Liver (tissue), 9 donors: ENCODE results near the gene SEH1L. TPM values are rescaled to one million over a fixed set of nuclear protein-coding genes. Genes with fewer than 3 reads are reported as not detected.

Source experiments
- DNase-seq: peaks from one replicate; pipeline ENCODE4 v3.0.0-alpha.2; 2017; ENCODE audit warnings: low spot score
- H3K27ac ChIP-seq, 2 donors: one replicate each; pipeline ENCODE4 v1.7.0; 2013; ENCODE audit warnings: inconsistent platforms in 2 of 2, low read length in 2 of 2, control low read depth in 1 of 2, low read depth in 1 of 2, mild to moderate bottlenecking in 1 of 2
- H3K27me3 ChIP-seq, 4 donors: one replicate each; pipeline versions ENCODE4 v1.6.1 to v1.7.0; 2013; ENCODE audit warnings: low read length in 3 of 4, inconsistent platforms in 1 of 4, mild to moderate bottlenecking in 1 of 4, moderate library complexity in 1 of 4; ENCODE audit not compliant: control insufficient read depth in 4 of 4, insufficient read depth in 4 of 4
- H3K36me3 ChIP-seq, 4 donors: one replicate each; pipeline versions ENCODE4 v1.6.1 to v1.7.0; 2013; ENCODE audit warnings: low read length in 3 of 4, mild to moderate bottlenecking in 3 of 4, low read depth in 1 of 4, moderate library complexity in 1 of 4; ENCODE audit not compliant: control insufficient read depth in 4 of 4, insufficient read depth in 3 of 4
- H3K4me1 ChIP-seq, 4 donors: one replicate each; pipeline versions ENCODE4 v1.6.1 to v1.7.0; 2013; ENCODE audit warnings: low read length in 3 of 4, mild to moderate bottlenecking in 3 of 4, moderate library complexity in 1 of 4; ENCODE audit not compliant: control insufficient read depth in 4 of 4, insufficient read depth in 4 of 4
- H3K4me3 ChIP-seq, 3 donors: one replicate each; pipeline versions ENCODE4 v1.6.1 to v1.7.0; 2013; ENCODE audit warnings: low read length in 3 of 3, control low read depth in 1 of 3, low read depth in 1 of 3, mild to moderate bottlenecking in 1 of 3
- H3K9ac ChIP-seq, 2 donors: one replicate each; pipeline ENCODE4 v1.7.0; 2013; ENCODE audit warnings: low read length in 2 of 2, mild to moderate bottlenecking in 2 of 2, moderate library complexity in 2 of 2, control low read depth in 1 of 2, low read depth in 1 of 2
- H3K9me3 ChIP-seq, 4 donors: one replicate each; pipeline versions ENCODE4 v1.6.1 to v1.7.0; 2013; ENCODE audit warnings: low read length in 3 of 4; ENCODE audit not compliant: control insufficient read depth in 4 of 4
- EGR1 ChIP-seq, 2 donors: IDR thresholded peaks; 2 replicates each; pipeline ENCODE4 v1.6.1; 2016 to 2018; ENCODE audit warnings: antibody characterized with exemption in 2 of 2, low read depth in 2 of 2
- FOXA1 ChIP-seq: IDR thresholded peaks from 2 replicates; pipeline ENCODE4 v1.6.1; 2016; ENCODE audit warnings: antibody characterized with exemption
- FOXA2 ChIP-seq: IDR thresholded peaks from 2 replicates; pipeline ENCODE4 v1.6.1; 2016; ENCODE audit warnings: antibody characterized with exemption
- GABPA ChIP-seq, 2 donors: IDR thresholded peaks in 1 of 2; conservative IDR thresholded peaks in 1 of 2; 2 replicates each; pipeline ENCODE4 v1.6.1; 2016; ENCODE audit warnings: antibody characterized with exemption in 2 of 2, mild to moderate bottlenecking in 1 of 2, moderate library complexity in 1 of 2
- HNF4A ChIP-seq, 2 donors: conservative IDR thresholded peaks; 2 replicates each; pipeline ENCODE4 v1.6.1; 2016; ENCODE audit warnings: antibody characterized with exemption in 2 of 2, mild to moderate bottlenecking in 2 of 2
- HNF4G ChIP-seq: IDR thresholded peaks from 2 replicates; pipeline ENCODE4 v1.6.1; 2016; ENCODE audit warnings: antibody characterized with exemption
- NR2F2 ChIP-seq: IDR thresholded peaks from 2 replicates; pipeline ENCODE4 v1.6.1; 2016; ENCODE audit warnings: antibody characterized with exemption
- RAD21 ChIP-seq, 2 donors: IDR thresholded peaks; 2 replicates each; pipeline ENCODE4 v1.6.1; 2016; ENCODE audit warnings: antibody characterized with exemption in 2 of 2, mild to moderate bottlenecking in 2 of 2
- RXRA ChIP-seq, 2 donors: IDR thresholded peaks; 2 replicates each; pipeline ENCODE4 v1.6.1; 2017 to 2018; ENCODE audit warnings: antibody characterized with exemption in 2 of 2, mild to moderate bottlenecking in 1 of 2
- SP1 ChIP-seq: IDR thresholded peaks from 2 replicates; pipeline ENCODE4 v1.6.1; 2018; ENCODE audit warnings: antibody characterized with exemption, mild to moderate bottlenecking
- TAF1 ChIP-seq: conservative IDR thresholded peaks from 2 replicates; pipeline ENCODE4 v1.6.1; 2016; ENCODE audit warnings: antibody characterized with exemption, mild to moderate bottlenecking
- YY1 ChIP-seq: IDR thresholded peaks from 2 replicates; pipeline ENCODE4 v1.6.1; 2016; ENCODE audit warnings: antibody characterized with exemption, mild to moderate bottlenecking
- WGBS: extraction: QIAGEN DNeasy Blood & Tissue Kit; methylation state at CpG from one replicate; pipeline ENCODE4 v1.1.7; 2013; 5-methylcytosine and 5-hydroxymethylcytosine counted together
- polyA plus RNA-seq, 2 donors: library from polyadenylated mRNA; stranded (reverse) in 1 of 2; unstranded in 1 of 2; fragments of 200-250 nt in 1 of 2; fragments of >200 nt in 1 of 2; fragmentation: Nextera tagmentation in 1 of 2; extraction: Ambion mirVana in 1 of 2; gene quantifications; one replicate each; pipeline versions ENCODE4 v1.2.1 to v1.2.3, GENCODE V29; 2013 to 2015
- total RNA-seq, 2 donors: library from RNA; depleted of rRNA; stranded (reverse); fragments of >200 nt; gene quantifications; one replicate each; pipeline ENCODE4 v1.2.3, GENCODE V29; 2014
- TF ChIP-seq, protein P1 (sequence below): fragments of 150-350 bp; IDR thresholded peaks from 2 replicates; pipeline ENCODE4 v1.5.1; 2017; ENCODE audit warnings: improper control_type of control experiment, low read depth, low read length; ENCODE audit not compliant: missing input control
- TF ChIP-seq, protein P2 (sequence below): IDR thresholded peaks from 2 replicates; pipeline ENCODE4 v1.6.1; 2016; ENCODE audit warnings: antibody characterized with exemption
- TF ChIP-seq, protein P3 (sequence below): IDR thresholded peaks from 2 replicates; pipeline ENCODE4 v1.6.1; 2016; ENCODE audit warnings: antibody characterized with exemption
- donor health status: healthy.
- donor health status: healthy.
- donor health status: healthy.
- donor health status: healthy.
- donor health status: healthy.

Gene SEH1L
- total and polyA plus RNA-seq, 4 donors: 12.2 to 28.5 (median 16.8) TPM

DNA sequence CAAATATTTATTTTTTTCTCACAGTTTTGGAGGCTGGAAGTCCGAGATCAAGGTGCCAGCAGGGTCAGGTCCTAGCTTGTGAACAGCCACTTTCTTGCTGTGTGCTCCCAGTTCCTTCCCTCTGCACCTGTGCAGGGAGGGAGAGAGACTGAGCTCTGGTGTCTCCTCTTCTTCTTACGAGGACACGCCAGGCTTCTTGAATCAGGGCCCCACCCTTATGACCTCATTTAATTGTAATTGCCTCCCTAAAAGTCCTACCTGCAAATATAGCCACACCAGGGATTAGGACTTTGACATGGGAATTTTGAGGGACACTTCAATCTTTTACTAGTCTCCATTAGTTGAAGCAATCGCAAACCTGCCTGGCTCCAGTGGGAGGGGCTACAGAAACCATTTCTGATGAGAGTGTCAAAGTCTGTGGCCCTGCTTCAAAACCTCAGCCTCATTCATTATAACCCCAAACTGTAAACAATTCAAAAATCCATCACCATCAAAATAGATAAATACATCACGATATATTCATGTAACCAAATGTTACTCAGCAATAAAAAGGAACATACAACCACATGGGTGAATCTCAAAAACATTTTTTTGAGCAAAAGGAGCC lies 18.2 kb upstream of the SEH1L start:
- TF ChIP-seq, protein P1, sequence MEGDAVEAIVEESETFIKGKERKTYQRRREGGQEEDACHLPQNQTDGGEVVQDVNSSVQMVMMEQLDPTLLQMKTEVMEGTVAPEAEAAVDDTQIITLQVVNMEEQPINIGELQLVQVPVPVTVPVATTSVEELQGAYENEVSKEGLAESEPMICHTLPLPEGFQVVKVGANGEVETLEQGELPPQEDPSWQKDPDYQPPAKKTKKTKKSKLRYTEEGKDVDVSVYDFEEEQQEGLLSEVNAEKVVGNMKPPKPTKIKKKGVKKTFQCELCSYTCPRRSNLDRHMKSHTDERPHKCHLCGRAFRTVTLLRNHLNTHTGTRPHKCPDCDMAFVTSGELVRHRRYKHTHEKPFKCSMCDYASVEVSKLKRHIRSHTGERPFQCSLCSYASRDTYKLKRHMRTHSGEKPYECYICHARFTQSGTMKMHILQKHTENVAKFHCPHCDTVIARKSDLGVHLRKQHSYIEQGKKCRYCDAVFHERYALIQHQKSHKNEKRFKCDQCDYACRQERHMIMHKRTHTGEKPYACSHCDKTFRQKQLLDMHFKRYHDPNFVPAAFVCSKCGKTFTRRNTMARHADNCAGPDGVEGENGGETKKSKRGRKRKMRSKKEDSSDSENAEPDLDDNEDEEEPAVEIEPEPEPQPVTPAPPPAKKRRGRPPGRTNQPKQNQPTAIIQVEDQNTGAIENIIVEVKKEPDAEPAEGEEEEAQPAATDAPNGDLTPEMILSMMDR: no peak
- TF ChIP-seq EGR1 (IDR thresholded peaks at IDR 0.05; ENCODE audit: low read depth in 2 of 2) (no peak), TAF1 (no peak), RAD21 (IDR thresholded peaks at IDR 0.05) (no peak), HNF4A (conservative IDR thresholded peaks at IDR 0.05) (no peak), HNF4G (no peak), NR2F2 (no peak)
- peaks cover 0 to 3% (median 0%) of the 10 kb centered on the region in 4 donors for H3K27me3 ChIP-seq
- no peak overlapping the region for H3K9ac ChIP-seq

DNA sequence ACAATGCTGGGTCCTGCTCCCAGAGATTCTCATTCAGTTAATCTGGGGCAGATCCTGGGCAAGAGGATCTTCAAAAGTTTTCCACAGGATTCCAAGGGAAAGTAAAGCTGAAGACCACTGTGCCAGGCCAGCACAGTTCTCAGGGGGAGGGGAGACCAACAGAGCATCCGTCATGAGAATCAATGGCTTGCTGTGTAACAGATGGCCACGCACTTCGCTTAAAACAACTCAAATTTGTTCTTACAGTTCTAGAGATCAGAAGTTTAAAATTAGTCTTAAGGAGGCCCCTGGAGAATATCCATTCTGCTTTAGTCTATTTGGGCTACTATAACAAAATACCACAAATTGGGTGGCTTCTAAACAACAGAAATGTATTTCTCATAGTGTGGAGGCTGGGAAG lies 17.4 kb upstream of the SEH1L start:
- Histone ChIP-seq H3K36me3 (no peaks in the 10 kb centered on the region), H3K4me1 (no peaks in the 10 kb centered on the region), H3K9me3 (no peaks in the 10 kb centered on the region), H3K27ac (no peak overlapping the region), H3K27me3 (peaks cover 0 to 3% (median 0%) of the 10 kb centered on the region in 4 donors), H3K4me3 (no peak overlapping the region), H3K9ac (no peak overlapping the region)
- DNase-seq: no peak
- 93% methylated on average over 3 of the region's 3 CpGs for WGBS
- no peak for TF ChIP-seq RXRA (IDR thresholded peaks at IDR 0.05)
- no peak for TF ChIP-seq HNF4A (conservative IDR thresholded peaks at IDR 0.05)

More for the DNA sequence above, 18.2 kb upstream of the SEH1L start:
- H3K27ac ChIP-seq: no peak overlapping the region
- 82% methylated on average over 5 of the region's 5 CpGs for WGBS
- no peaks in the 10 kb centered on the region for H3K36me3 ChIP-seq
- DNase-seq: no peak
- H3K9me3 ChIP-seq: no peaks in the 10 kb centered on the region
- no peaks in the 10 kb centered on the region for H3K4me1 ChIP-seq
- H3K4me3 ChIP-seq: no peak overlapping the region

DNA sequence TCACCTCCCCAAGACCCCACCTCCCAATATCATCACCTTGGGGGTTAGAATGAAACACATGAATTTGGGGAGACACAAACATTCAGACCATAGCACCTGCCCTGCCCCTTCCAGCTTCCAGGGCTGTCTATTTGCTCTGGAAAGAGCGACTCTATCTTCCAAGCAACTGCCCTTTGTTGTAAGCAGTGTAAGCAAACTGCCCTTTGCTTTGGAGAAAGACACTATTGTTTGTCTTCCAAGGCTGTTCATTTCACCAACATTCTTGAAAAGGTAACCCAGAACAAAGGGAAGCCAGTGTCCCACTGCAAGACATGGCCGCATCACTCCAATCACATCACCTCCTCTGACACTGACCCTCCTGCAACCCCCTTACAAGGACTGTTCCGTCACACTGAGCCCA lies 16.9 kb upstream of the SEH1L start:
- Histone ChIP-seq H3K4me1 (no peaks in the 10 kb centered on the region), H3K27me3 (peaks cover 0 to 3% (median 0%) of the 10 kb centered on the region in 4 donors), H3K9me3 (no peaks in the 10 kb centered on the region), H3K9ac (no peak overlapping the region), H3K36me3 (no peaks in the 10 kb centered on the region), H3K4me3 (no peak overlapping the region), H3K27ac (no peak overlapping the region)
- TF ChIP-seq FOXA2 (no peak), TAF1 (no peak), YY1 (no peak), HNF4G (no peak), NR2F2 (no peak), RXRA (IDR thresholded peaks at IDR 0.05) (no peak), SP1 (no peak), RAD21 (IDR thresholded peaks at IDR 0.05) (no peak), GABPA (IDR thresholded peaks at IDR 0.05 in 1 of 2, conservative IDR thresholded peaks at IDR 0.05 in 1 of 2) (no peak), HNF4A (conservative IDR thresholded peaks at IDR 0.05) (no peak), FOXA1 (no peak), EGR1 (IDR thresholded peaks at IDR 0.05; ENCODE audit: low read depth in 2 of 2) (no peak)
- TF ChIP-seq, protein P1: no peak
- TF ChIP-seq, protein P2, sequence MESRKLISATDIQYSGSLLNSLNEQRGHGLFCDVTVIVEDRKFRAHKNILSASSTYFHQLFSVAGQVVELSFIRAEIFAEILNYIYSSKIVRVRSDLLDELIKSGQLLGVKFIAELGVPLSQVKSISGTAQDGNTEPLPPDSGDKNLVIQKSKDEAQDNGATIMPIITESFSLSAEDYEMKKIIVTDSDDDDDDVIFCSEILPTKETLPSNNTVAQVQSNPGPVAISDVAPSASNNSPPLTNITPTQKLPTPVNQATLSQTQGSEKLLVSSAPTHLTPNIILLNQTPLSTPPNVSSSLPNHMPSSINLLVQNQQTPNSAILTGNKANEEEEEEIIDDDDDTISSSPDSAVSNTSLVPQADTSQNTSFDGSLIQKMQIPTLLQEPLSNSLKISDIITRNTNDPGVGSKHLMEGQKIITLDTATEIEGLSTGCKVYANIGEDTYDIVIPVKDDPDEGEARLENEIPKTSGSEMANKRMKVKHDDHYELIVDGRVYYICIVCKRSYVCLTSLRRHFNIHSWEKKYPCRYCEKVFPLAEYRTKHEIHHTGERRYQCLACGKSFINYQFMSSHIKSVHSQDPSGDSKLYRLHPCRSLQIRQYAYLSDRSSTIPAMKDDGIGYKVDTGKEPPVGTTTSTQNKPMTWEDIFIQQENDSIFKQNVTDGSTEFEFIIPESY: no peak
- TF ChIP-seq, protein P3, sequence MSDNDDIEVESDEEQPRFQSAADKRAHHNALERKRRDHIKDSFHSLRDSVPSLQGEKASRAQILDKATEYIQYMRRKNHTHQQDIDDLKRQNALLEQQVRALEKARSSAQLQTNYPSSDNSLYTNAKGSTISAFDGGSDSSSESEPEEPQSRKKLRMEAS: no peak
- 73% methylated on average over 3 of the region's 3 CpGs for WGBS
- no peak for DNase-seq
